Raji (cell line): ENCODE results near the gene KRTAP5-8.

Source experiments
- POLR2A ChIP-seq: IDR thresholded peaks from 2 replicates; pipeline ENCODE4 v1.6.1; 2011; ENCODE audit warnings: low read depth, low read length, control low read depth; ENCODE audit not compliant: insufficient read depth

KRTAP5-8 gene

DNA sequence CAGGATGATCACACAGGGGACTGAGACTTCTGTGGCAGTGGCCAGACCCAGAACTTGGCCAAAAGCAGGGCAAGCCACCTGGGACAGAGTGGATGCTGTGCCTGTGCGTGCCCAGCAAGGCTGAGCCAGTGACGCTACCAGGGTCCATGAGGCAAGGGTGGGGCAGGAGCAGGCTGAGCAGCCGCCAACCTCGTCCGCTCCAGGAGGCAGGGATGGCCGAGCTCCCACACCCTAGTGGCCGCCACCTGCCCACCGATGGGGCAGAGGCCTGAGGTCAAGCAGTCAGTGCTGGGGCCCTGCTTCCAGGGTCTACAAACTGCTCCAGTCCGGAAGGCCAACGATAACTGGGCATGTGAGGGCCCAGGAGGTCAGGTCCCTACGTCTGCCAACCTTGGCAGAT, 17.7 kb downstream of the KRTAP5-8 start:
- no peak for TF ChIP-seq POLR2A

DNA sequence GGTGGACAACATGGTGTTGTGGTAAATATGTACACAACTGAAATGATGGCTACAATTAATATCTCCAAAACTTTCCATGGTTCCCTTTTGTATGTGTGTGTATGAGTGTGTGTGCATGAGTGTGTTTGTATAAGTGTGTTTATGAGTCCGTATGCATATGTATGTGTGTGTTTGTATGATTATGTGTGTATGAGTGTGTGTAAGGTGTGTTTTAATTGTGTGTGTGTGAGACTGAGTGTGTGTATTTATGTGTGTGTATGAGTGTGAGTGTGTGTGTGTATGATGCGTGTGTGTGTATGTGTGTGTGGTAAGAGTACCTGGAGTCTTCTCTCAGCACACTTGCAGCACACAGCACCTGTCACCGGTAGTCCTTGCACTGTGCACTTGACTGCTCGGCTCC, 18.2 kb downstream of the KRTAP5-8 start:
- no peak for TF ChIP-seq POLR2A

DNA sequence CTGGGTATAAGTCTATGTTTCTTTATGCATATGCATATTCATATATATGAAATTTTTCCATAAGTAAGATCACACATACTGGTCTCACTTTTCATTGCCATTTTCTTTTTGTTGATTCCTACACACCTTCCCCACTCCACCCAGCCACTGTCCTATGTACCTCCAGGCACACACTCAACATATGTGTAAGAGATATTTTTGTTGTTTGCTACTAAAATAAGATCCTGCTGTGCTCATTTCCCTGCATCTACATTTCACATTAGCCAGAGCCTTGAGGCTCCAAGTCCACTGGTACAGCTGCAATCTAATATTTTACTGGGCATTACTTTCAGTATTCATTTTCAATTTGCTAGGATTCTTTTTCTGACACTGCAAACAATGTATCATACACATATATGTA, 19.4 kb downstream of the KRTAP5-8 start:
- no peak for TF ChIP-seq POLR2A

DNA sequence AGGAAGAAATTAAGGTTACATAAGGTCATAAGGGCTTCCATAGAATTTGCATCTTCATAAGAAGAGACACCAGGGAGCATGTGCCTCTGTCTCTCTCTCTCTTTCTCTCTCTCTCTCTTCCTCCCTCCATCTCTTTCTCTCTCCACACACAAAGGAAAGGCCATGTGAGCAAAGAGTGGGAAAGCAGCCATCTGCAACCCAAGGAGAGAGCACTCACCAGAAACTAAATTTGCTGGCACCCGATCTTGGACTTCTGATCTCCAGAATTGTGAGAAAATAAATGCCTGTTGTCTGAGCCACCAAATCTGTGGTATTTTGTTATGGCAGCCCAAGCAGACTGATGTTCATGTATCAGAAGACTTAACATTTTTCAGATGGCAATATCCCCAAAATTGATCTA, 21.2 kb downstream of the KRTAP5-8 start:
- no peak for TF ChIP-seq POLR2A

DNA sequence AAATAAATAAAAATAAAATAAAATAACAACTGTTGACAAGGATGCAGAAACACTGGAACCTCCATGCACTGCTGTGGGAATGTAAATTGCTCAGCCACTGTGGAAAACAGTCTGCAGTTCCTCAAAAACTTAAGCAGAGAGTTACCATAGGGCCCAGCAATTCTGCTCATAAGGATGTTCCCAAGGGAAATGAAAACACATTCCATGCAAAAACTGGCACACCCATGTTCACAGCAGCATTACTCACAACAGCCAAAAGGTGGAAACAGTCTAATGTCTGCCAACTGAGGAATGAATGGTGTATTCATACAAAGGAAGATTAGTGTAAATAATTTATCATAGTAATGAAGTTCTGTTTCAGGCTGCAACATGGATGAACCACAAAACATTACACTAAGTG, 24.3 kb downstream of the KRTAP5-8 start:
- no peak for TF ChIP-seq POLR2A

DNA sequence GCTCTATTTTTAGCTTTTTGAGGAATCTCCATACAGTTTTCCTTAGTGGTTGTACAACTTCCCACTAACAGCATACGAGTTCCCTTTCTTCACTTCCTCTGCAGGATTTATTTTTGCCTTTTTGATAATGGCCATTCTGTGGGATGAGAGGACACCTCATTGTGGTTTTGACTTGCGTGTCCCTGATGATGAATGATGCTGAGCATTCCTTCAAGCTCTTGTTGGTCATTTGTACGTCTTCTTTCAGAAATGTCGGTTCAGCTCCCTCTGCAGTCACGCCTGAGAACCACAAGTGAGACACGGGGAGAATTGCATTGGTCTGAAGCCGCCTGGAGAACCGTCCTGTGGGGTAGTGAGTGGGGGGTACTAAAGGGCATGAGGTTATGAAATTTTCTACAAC, 25.6 kb downstream of the KRTAP5-8 start:
- TF ChIP-seq POLR2A: no peak

DNA sequence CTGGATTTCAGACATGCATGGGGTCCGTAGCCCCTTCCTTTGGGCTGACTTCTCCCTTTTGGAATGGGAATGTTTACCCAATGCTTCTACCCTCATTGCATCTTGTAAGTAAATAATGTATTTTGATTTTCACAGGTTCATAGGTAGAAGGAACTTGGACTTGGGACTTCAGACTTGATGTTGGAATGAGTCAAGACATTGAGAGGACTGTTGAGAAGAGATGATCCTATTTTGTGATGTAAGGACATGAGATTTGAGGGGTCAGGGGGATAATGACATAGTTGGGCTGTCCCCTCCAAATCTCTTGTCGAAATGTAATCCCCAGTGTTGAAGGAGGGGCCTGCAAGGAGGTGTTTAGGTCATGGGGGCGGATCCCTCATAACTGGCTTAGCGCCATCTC, 26.6 kb downstream of the KRTAP5-8 start:
- no peak for TF ChIP-seq POLR2A

DNA sequence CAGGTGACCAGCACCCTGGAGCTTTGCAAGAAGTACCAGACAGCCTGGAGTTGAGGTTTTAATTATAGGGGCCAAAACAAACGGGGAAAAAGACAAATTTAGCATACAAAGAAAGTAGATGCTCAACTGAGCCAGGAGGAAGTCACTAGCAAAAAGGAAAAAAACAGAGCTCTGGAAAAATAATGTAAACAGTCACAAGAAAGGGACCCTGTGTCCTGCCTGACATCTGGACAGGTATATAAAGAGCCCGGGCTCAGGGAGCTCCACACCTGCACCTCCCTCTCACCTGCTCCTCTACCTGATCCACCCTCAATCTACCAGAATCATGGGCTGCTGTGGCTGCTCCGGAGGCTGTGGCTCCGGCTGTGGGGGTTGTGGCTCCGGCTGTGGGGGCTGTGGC, 27.4 kb downstream of the KRTAP5-8 start, which contains the start of gene KRTAP5-10:
KRTAP5-10 (plus strand) TSS at position 301 of the 400 bp plus-strand sequence; CDS start at position 326, 25 bp downstream.
- no peak for TF ChIP-seq POLR2A

DNA sequence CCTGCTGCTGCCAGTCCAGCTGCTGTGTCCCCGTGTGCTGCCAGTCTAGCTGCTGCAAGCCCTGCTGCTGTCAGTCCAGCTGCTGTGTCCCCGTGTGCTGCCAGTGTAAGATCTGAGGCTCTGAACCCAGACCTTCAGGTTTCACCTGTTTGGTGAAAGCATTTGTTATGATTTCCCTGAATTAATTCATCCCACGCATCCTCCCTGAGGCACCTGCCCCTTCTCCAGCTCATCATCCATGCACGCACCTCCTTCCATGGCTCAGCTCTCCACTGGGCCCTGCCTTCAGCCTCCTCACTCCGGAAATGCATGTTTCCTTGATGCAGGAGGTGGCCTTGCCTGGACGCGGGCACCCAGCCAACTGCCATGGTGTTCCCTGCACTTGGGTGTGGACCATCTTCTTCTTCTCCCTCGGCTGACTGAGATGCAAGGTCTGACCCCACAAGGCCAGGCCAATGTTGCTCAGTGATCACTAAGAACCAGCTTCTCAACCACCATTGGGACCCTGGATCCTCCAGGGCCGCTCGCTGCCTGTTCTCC, 28.3 kb downstream of the KRTAP5-8 start:
- no peak for TF ChIP-seq POLR2A

DNA sequence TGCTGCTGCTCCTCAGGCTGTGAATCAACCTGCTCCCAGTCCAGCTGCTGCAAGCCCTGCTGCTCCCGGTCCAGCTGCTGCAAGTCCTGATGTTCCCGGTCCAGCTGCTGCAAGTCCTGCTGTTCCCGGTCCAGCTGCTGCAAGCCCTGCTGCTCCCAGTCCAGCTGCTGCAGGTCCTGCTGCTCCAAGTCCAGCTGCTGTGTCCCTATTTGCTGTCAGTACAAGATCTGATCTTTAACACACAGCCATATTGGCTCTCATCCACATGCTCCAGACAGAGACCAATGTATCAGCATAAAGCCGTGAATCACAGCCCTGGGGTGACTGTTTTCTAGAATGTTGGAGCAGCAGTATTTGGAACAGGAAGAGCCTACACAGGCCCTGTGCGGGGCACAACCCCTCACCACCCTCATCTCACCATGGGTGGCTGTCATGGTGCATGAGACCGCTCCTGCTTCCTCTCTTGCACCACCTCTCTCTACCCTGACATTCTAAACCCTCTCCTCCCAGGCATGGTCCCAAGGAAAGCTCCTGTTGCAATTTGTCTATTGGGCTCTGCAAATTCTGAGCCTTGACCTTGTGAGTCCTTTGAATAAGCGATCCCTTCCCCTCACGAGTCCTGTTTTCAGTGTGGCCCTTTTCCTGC, 31.0 kb downstream of the KRTAP5-8 start:
- no peak for TF ChIP-seq POLR2A

DNA sequence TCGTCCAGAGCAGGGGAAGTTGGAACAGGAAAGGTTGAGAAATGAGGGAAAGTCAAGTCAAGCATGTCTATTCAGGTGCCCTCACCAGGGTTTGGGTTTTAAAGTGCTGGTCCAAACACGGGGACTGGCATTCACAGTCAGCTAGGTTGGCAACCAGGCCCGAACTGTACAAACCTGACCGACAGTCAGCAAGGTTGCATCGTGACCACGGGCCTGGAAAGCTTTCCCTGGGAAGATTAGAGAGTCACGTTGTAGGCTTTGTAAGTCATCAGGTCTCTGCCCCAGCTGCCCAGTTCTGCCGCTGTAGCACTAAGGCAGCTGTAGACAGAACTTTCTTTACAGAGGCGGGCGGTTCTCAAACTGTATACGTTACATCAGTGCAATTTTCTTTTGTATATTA, 35.0 kb downstream of the KRTAP5-8 start:
- no peak for TF ChIP-seq POLR2A

DNA sequence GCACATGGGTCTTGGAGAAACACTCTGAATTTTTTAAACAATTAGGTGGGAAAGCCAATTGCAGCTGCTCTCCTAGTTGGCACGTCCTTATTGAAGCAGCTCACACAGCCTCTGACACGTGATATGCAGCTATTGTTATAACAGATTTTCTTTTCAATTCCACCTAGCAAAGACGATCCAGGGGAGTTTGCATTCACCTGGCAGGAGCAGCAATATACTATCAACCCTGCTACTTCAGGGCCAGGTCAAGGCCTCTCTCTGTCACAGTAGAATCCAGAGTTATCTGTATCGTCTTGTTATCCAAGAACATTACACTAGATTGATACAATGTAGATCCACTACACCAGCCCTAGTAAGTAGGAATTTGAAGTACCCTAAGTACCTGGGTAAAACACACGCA, 36.6 kb downstream of the KRTAP5-8 start:
- no peak for TF ChIP-seq POLR2A

DNA sequence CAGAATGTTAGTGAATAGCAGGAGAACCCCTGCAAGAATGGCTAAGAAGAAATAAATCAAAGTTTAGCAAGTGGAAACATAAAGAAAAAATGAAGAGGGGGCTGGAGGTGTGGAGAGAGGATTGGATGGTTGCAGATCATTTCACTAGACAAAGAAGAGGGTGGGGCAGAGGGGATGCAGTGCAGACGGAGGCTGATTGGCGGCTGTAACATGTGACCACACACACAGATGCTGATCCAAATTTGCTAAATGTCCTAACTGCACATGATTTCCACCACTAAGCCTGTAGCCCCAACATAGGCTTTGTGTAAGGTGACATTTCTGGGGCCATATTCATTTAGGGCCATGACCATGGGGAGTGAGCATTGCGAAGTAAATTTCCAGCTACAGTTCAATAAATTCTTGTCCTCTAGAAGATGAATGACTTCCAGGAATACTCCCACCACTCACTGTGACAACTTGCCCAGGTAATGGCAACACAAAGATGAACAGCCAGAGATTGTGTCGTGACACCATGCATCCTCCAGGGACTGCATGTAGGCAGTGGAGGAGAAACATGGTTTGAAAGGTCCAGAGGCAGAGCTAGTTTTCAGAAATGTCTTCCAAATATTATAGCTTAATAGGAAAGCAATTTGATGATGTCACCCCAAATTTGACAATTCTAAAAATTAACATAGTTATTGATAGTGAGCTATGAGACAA, 38.0 kb downstream of the KRTAP5-8 start:
- TF ChIP-seq POLR2A: no peak

DNA sequence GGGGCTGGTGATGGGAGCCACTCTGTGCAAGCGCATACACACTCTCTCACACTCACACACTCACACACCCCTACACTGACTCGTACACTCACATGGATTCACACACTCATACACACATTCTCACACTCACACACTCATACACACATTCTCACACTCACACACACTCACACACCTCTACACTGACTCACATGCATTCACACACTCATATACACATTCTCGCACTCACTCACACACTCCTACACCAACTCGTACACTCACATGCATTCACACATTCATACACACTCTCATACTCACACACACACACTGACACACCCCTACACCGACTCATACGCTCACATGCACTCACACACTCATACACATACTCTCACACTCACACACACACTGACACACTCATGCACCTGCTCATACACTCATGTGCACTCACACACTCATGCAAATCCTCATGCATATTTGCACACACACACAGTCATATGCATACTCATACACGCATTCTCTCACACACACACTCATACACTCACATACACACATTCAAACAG, 39.7 kb downstream of the KRTAP5-8 start:
- TF ChIP-seq POLR2A: no peak

DNA sequence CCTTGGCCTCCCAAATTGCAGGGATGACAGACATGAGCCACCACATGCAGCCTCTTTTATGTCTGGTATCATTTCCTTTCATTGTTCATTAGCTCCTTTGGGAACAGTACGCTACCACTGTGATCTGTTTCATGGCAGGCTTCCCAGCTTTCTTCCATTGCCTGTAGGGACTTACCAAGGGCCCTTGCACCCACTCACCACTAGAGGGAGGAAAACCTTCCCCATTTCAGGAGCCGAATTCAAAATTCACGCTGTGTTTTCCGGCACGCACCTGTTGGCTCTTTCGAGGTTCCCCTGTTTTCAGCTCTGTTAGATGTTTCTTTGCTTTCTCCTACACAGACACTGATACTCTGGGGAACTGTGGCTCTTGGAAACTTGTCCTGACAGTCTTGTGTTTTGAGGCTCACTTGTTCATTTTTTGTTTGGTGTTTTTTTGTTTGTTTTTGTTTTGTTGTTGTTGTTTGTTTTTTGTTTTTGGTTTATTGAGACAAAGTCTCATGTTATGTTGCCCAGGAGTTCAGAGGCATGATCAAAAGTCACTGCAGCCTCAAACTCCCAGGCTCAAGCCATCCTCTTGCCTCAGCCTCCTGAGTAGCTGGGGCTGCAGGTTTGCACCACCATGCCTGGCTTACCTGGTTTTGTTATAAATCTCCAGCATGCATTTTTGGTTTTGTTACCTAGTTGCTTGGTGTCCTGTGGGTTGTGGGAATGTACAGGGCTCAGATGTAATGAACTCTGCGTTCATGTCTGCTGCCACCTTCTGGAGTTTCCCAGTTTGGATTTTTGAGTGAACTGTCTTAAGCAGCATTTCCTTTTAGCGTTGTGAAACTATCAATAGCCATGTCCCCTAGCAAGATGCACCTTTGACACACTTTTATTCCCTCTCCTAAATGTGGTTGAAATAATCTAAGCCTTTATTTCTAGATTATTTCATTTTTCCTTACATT, 42.5 kb downstream of the KRTAP5-8 start:
- no peak for TF ChIP-seq POLR2A

DNA sequence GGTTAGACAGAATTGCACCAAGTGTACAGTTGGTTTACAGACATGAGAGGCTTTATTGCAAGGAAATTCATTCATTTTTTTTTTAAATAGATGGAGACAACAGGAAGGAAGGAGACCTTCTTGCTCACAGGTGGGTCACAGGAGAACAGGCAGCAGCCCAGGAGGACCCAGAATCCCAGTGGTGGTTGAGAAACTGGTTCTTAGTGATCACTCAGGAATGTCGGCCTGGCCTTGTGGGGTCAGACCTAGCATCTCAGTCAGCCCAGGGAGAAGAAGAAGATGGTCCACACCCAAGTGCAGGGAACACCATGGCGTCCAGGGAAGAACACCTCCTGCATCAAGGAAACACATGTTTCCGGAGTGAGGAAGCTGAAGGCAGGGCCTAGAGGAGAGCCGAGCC, 44.0 kb downstream of the KRTAP5-8 start:
- no peak for TF ChIP-seq POLR2A
